Panc1 (cell line): ENCODE results near the gene GRHPR. TPM values are rescaled to one million over a fixed set of nuclear protein-coding genes. Genes with fewer than 3 reads are reported as not detected.
"Not testable (repeated sequence)": the region's sequence is repeated elsewhere in the genome, so short reads cannot be mapped to it uniquely, and the experiment has no call there.

Experiments
- ATAC-seq: fragments of 200-7000 bp; cut with Tn5 transposase; 2 replicates; pipeline ENCODE4 v1.9.1; 2020; ENCODE audit warnings: mild to moderate bottlenecking, moderate library complexity
- BruUV-seq: library from RNA; stranded (reverse); fragments of 400-500 nt; replicated peaks from 2 replicates; lab custom pipeline; 2021; lab: Mats Ljungman, UMichigan
- CTCF ChIA-PET: fragments of 300-600 bp; sonication (Branson Sonifier 250); formaldehyde crosslinking; loops from one replicate; lab custom pipeline; 2022; ENCODE audit warnings: antibody characterized with exemption; lab: Charles Lee
- POLR2A ChIA-PET: fragments of 300-600 bp; sonication (Branson Sonifier 250); formaldehyde crosslinking; loops from one replicate; lab custom pipeline; 2022; ENCODE audit warnings: antibody characterized with exemption; lab: Charles Lee
- DNase-seq: peaks from one replicate; pipeline ENCODE4 v3.0.0-alpha.2; 2010; ENCODE audit warnings: low read depth, low spot score
- H3K27ac ChIP-seq: 2 replicates; pipeline ENCODE4 v1.5.1; 2011; ENCODE audit warnings: mild to moderate bottlenecking, low read length, inconsistent platforms
- H3K27me3 ChIP-seq: fragments of 200-500 bp; sonication (Bioruptor generic); 2 replicates; pipeline ENCODE4 v1.6.0; 2014; ENCODE audit warnings: low read length, inconsistent platforms; ENCODE audit not compliant: control insufficient read depth, insufficient read depth
- H3K36me3 ChIP-seq: fragments of 200-500 bp; sonication (Bioruptor generic); 2 replicates; pipeline ENCODE4 v1.5.1; 2014; ENCODE audit warnings: inconsistent platforms, mild to moderate bottlenecking, low read length, moderate library complexity; ENCODE audit not compliant: control insufficient read depth, insufficient read depth
- H3K4me1 ChIP-seq: 2 replicates; pipeline ENCODE4 v1.5.1; 2011; ENCODE audit warnings: inconsistent platforms, mild to moderate bottlenecking, low read length, moderate library complexity; ENCODE audit not compliant: control insufficient read depth, insufficient read depth
- H3K4me3 ChIP-seq, 2 experiments: 2 replicates each; pipeline ENCODE4 v1.5.1; 2011 to 2012; ENCODE audit warnings: low read depth in 2 of 2, low read length in 2 of 2, mild to moderate bottlenecking in 2 of 2, inconsistent platforms in 1 of 2, moderate library complexity in 1 of 2
- H3K9me3 ChIP-seq: fragments of 200-500 bp; sonication (Bioruptor generic); 2 replicates; pipeline ENCODE4 v1.5.1; 2014; ENCODE audit warnings: low read depth, mild to moderate bottlenecking, inconsistent platforms, low read length, moderate library complexity; ENCODE audit not compliant: control insufficient read depth, insufficient read depth
- CTCF ChIP-seq: fragments of 450-650 bp; IDR thresholded peaks from 2 replicates; pipeline ENCODE4 v1.5.1; 2017; ENCODE audit warnings: mild to moderate bottlenecking
- POLR2AphosphoS5 ChIP-seq: IDR thresholded peaks from 2 replicates; pipeline ENCODE4 v1.6.1; 2012; ENCODE audit warnings: mild to moderate bottlenecking, low read depth, low read length, moderate library complexity
- REST ChIP-seq, 2 experiments: IDR thresholded peaks; 2 replicates each; pipeline ENCODE4 v1.6.1; 2011 to 2012; ENCODE audit warnings: low read depth in 2 of 2, control low read depth in 1 of 2, low read length in 1 of 2, mild to moderate bottlenecking in 1 of 2, moderate library complexity in 1 of 2; ENCODE audit not compliant: insufficient read depth in 1 of 2
- SIN3A ChIP-seq: IDR thresholded peaks from 2 replicates; pipeline ENCODE4 v1.6.1; 2012; ENCODE audit warnings: low read depth, mild to moderate bottlenecking, low read length, moderate library complexity, borderline replicate concordance; ENCODE audit not compliant: insufficient read depth
- TCF7L2 ChIP-seq: IDR thresholded peaks from 2 replicates; pipeline ENCODE4 v1.6.1; 2011; ENCODE audit warnings: mild to moderate bottlenecking, low read depth, low read length, inconsistent platforms
- in situ Hi-C: cut with HindIII; loops from 2 replicates; pipeline ENCODE4 v1.10.0; 2016; ENCODE audit warnings: low sequenced_read_pairs, low pct_unique_long_range_greater_than_20kb
- intact Hi-C: fragments of 100-400 bp; cut with micrococcal nuclease; formaldehyde crosslinking; loops from one replicate; pipeline ENCODE4 v1.10.0; 2022; ENCODE audit not compliant: unreplicated experiment
- total RNA-seq: library from RNA; stranded (reverse); gene quantifications from one replicate; pipeline ENCODE4 v1.2.1, GENCODE V29; 2021; ENCODE audit not compliant: unreplicated experiment

The GRHPR gene
- total RNA-seq, 1 experiment from 2014 or later, result 238 TPM

- TF ChIP-seq POLR2AphosphoS5 (no peak), SIN3A (no peak)
- ATAC-seq (no peak), DNase-seq (no peak)
- intact Hi-C loops, result no loop called here
- H3K27me3 ChIP-seq, result no peaks in the 10 kb centered on the region
- H3K4me3 ChIP-seq, result no peak overlapping the region
- BruUV-seq, result no TSS peak
- in situ Hi-C loops, result no loop called here
- H3K4me1 ChIP-seq, result peaks cover 27% of the 10 kb centered on the region
- no peaks in the 10 kb centered on the region for H3K9me3 ChIP-seq
- H3K27ac ChIP-seq, result no peak overlapping the region; the same call in 1 of the 2 replicates
- ChIA-PET CTCF (no interaction called here), POLR2A (interaction anchor here (1.4 kb wide), 1 partner anchor 40 kb away, joined by 8 read pairs; the partner anchor contains the start of gene ZBTB5)
- H3K36me3 ChIP-seq, result peaks cover 17% of the 10 kb centered on the region; the same call in 1 of the 2 replicates
Observed at GRCh38 chr9:37424686-37425297, 2.3 kb downstream of the GRHPR start.

GRCh38 chr9:37425298-37425752 lies 2.8 kb downstream of the GRHPR start:
- H3K4me1 ChIP-seq, result peaks cover 27% of the 10 kb centered on the region
- in situ Hi-C loops, result no loop called here
- H3K4me3 ChIP-seq, result no peak overlapping the region
- intact Hi-C loops, result no loop called here
- TF ChIP-seq POLR2AphosphoS5 (no peak), REST (IDR thresholded peaks at IDR 0.05; ENCODE audit: insufficient read depth in 1 of 2, low read depth in 2 of 2, low read length in 1 of 2) (no peak), TCF7L2 (no peak), SIN3A (no peak), CTCF (no peak)
- no peak for DNase-seq
- H3K27ac ChIP-seq, result peak overlapping the region; percentile 7; the same call in 1 of the 2 replicates
- ATAC-seq, result no peak
- H3K27me3 ChIP-seq, result no peaks in the 10 kb centered on the region
- ChIA-PET CTCF (interaction anchor here (0.6 kb wide), 1 partner anchor 9 kb away, joined by 13 read pairs; no protein-coding TSS in a partner anchor), POLR2A (interaction anchor here (1.4 kb wide), 1 partner anchor 40 kb away, joined by 8 read pairs; the partner anchor contains the start of gene ZBTB5)
- no TSS peak for BruUV-seq
- no peaks in the 10 kb centered on the region for H3K9me3 ChIP-seq
- H3K36me3 ChIP-seq, result peaks cover 17% of the 10 kb centered on the region; the same call in 1 of the 2 replicates

- ChIA-PET CTCF (interaction anchor here (0.7 kb wide), 1 partner anchor 97 kb away, joined by 5 read pairs; no protein-coding TSS in a partner anchor), POLR2A (interaction anchor here (0.5 to 0.7 kb wide), 2 partner anchors 46 to 387 kb away, joined by 3 read pairs; no protein-coding TSS in a partner anchor)
- H3K4me3 ChIP-seq, intact Hi-C loops, ATAC-seq, H3K9me3 ChIP-seq, BruUV-seq, DNase-seq, in situ Hi-C loops, H3K27me3 ChIP-seq, H3K27ac ChIP-seq: not testable (repeated sequence)
- peaks cover 34% of the 10 kb centered on the region for H3K4me1 ChIP-seq
- H3K36me3 ChIP-seq, result peaks cover 17% of the 10 kb centered on the region; the same call in 1 of the 2 replicates
Observed at GRCh38 chr9:37426431-37426830, 3.9 kb downstream of the GRHPR start.
